Measurements from ENCODE around the gene POU3F1. TPM values are rescaled to one million over a fixed set of nuclear protein-coding genes. Genes with fewer than 3 reads are reported as not detected.

The POU3F1 gene
- total RNA-seq, 1 experiment from 2014 or later = 5.8 TPM

DNA sequence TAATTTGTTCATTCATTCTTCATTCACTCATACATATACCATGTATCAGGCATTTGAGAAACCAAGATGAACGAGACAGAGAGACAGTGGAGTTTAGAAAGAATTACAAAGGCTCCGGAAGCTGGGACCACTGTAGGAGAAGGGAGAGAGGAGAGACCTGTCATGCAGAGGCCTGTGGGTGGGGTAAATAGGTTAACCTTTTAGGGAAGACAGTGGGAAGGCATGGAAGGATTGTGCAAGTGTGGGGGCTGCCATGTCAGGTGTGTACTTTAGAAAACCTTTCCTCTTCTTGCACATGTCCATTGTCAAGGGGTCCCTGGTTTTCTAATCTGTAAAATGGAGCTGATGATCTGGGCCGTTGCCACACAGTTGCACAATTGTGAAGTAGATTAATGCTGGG lies 44.2 kb upstream of the POU3F1 start:
- Histone ChIP-seq H3K9ac (ENCODE audit: extremely low read depth, insufficient read length, low read length) (no peak overlapping the region), H2BK12ac (ENCODE audit: insufficient read length, low read depth, low read length) (no peak overlapping the region), H3K14ac (ENCODE audit: insufficient read depth, low read length) (no peak overlapping the region), H3K18ac (ENCODE audit: insufficient read length, low read depth, low read length) (no peak overlapping the region), H4K91ac (ENCODE audit: insufficient read length, low read depth, low read length) (no peak overlapping the region), H3K4ac (ENCODE audit: low read depth, low read length) (no peak overlapping the region), H2BK5ac (ENCODE audit: insufficient read length, low read length) (no peak overlapping the region), H2BK15ac (ENCODE audit: low read depth, low read length) (no peak overlapping the region), H4K8ac (replicated peaks; ENCODE audit: insufficient read length, low read depth, low read length) (no peak overlapping the region), H3K9me3 (ENCODE audit: control insufficient read depth, low read depth, low read length) (no peaks in the 10 kb centered on the region), H2BK20ac (ENCODE audit: low read depth, low read length, poor library complexity, severe bottlenecking) (no peak overlapping the region), H4K20me1 (ENCODE audit: control insufficient read depth, insufficient read depth, insufficient read length) (no peaks in the 10 kb centered on the region), H2AK5ac (ENCODE audit: insufficient read length, low read length) (no peak overlapping the region), H3K23me2 (ENCODE audit: insufficient read length, low read depth, low read length, poor library complexity, severe bottlenecking) (no peaks in the 10 kb centered on the region), H2BK120ac (ENCODE audit: low read depth, low read length, poor library complexity, severe bottlenecking) (no peak overlapping the region), H3K4me1 (ENCODE audit: insufficient read depth, low read length) (peaks cover 12% of the 10 kb centered on the region; the same call in 1 of the 2 replicates), H3T11ph (ENCODE audit: low read length) (no peak overlapping the region), H4K5ac (ENCODE audit: insufficient read length, low read depth, low read length) (no peak overlapping the region), H3K4me2 (ENCODE audit: insufficient read depth, insufficient read length, low read length) (no peak overlapping the region), H3K79me1 (ENCODE audit: insufficient read depth, low read depth, low read length, poor library complexity, severe bottlenecking) (no peaks in the 10 kb centered on the region), H3K23ac (ENCODE audit: insufficient read length, low read depth, low read length) (no peak overlapping the region), H3K27me3 (ENCODE audit: insufficient read depth, low read length) (no peaks in the 10 kb centered on the region), H3K79me2 (ENCODE audit: insufficient read depth, low read length) (no peaks in the 10 kb centered on the region), H3K56ac (ENCODE audit: insufficient read length, low read depth, low read length) (no peak overlapping the region), H2AFZ (ENCODE audit: low read length) (no peak overlapping the region), H3K27ac (ENCODE audit: insufficient read length, low read depth, low read length) (no peak overlapping the region)
- TF ChIP-seq, protein P1, sequence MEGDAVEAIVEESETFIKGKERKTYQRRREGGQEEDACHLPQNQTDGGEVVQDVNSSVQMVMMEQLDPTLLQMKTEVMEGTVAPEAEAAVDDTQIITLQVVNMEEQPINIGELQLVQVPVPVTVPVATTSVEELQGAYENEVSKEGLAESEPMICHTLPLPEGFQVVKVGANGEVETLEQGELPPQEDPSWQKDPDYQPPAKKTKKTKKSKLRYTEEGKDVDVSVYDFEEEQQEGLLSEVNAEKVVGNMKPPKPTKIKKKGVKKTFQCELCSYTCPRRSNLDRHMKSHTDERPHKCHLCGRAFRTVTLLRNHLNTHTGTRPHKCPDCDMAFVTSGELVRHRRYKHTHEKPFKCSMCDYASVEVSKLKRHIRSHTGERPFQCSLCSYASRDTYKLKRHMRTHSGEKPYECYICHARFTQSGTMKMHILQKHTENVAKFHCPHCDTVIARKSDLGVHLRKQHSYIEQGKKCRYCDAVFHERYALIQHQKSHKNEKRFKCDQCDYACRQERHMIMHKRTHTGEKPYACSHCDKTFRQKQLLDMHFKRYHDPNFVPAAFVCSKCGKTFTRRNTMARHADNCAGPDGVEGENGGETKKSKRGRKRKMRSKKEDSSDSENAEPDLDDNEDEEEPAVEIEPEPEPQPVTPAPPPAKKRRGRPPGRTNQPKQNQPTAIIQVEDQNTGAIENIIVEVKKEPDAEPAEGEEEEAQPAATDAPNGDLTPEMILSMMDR (conservative IDR thresholded peaks at IDR 0.05) = no peak
- H3K36me3 Mint-ChIP-seq (ENCODE audit: insufficient read depth in 1 of 3, low read depth in 3 of 3) = peaks cover 0 to 1% (median 0%) of the 10 kb centered on the region in 3 experiments; a peak in 2 of 7 replicates
- no peak overlapping the region for H3K4me3 Mint-ChIP-seq
- peaks cover 60 to 80% of the 10 kb centered on the region in 2 experiments for H3K4me1 Mint-ChIP-seq
- no peak for DNase-seq
- peaks cover 4% of the 10 kb centered on the region; the same call in 1 of the 2 replicates for H3K27me3 Mint-ChIP-seq (ENCODE audit: low read depth)
- WGBS (ENCODE audit: extremely low coverage, insufficient read length, low lambda C conversion rate) = no CpG with 5 or more reads among the region's 3 CpGs
- H3K9me3 Mint-ChIP-seq = no peaks in the 10 kb centered on the region
- H3K27ac Mint-ChIP-seq = no peak overlapping the region; a peak in 1 of 7 replicates

All from H9 (cell line).